Caco-2 (cell line): ENCODE data around the gene STX8. TPM values are rescaled to one million over a fixed set of nuclear protein-coding genes. Genes with fewer than 3 reads are reported as not detected.

ENCODE experiments used
- BruUV-seq: library from RNA; stranded (reverse); fragments of 400-500 nt; replicated peaks from 2 replicates; lab custom pipeline; 2021; lab: Mats Ljungman, UMichigan
- CTCF ChIA-PET: fragments of 300-600 bp; sonication (Branson Sonifier 250); formaldehyde crosslinking; loops from one replicate; lab custom pipeline; 2022; ENCODE audit warnings: antibody characterized with exemption; lab: Charles Lee
- POLR2A ChIA-PET: fragments of 300-600 bp; sonication (Branson Sonifier 250); formaldehyde crosslinking; loops from one replicate; lab custom pipeline; 2022; ENCODE audit warnings: antibody characterized with exemption; lab: Charles Lee
- DNase-seq, 2 experiments: peaks; one replicate each; pipeline versions ENCODE4 v3.0.0 to v3.0.0-alpha.2; 2020 to 2022
- H3K27me3 ChIP-seq: replicated peaks from 2 replicates; pipeline ENCODE4 v1.6.0; 2011; ENCODE audit warnings: low read length; ENCODE audit not compliant: control insufficient read depth, insufficient read depth
- H3K36me3 ChIP-seq: 2 replicates; pipeline ENCODE4 v1.5.1; 2011; ENCODE audit warnings: low read length; ENCODE audit not compliant: control insufficient read depth, insufficient read depth
- H3K4me1 ChIP-seq: fragments of 250-450 bp; sonication (Bioruptor Pico); 2 replicates; pipeline ENCODE4 v1.5.1; 2020; ENCODE audit warnings: mild to moderate bottlenecking
- H3K4me3 ChIP-seq: 2 replicates; pipeline ENCODE4 v1.5.1; 2011; ENCODE audit warnings: low read depth, mild to moderate bottlenecking, control low read depth, low read length
- H3K9me3 ChIP-seq: fragments of 250-450 bp; sonication (Bioruptor Pico); 2 replicates; pipeline ENCODE4 v1.5.1; 2020; ENCODE audit warnings: mild to moderate bottlenecking, moderate library complexity
- H3K27ac Mint-ChIP-seq: one replicate; pipeline ENCODE4 v1.8.0; 2022; ENCODE audit warnings: mixed read lengths; ENCODE audit not compliant: unreplicated experiment
- H3K27me3 Mint-ChIP-seq: one replicate; pipeline ENCODE4 v1.8.0; 2022; ENCODE audit warnings: mixed read lengths; ENCODE audit not compliant: insufficient read depth, unreplicated experiment
- H3K36me3 Mint-ChIP-seq: one replicate; pipeline ENCODE4 v1.8.0; 2022; ENCODE audit warnings: mild to moderate bottlenecking, mixed read lengths; ENCODE audit not compliant: insufficient read depth, unreplicated experiment
- H3K4me1 Mint-ChIP-seq: one replicate; pipeline ENCODE4 v1.8.0; 2022; ENCODE audit warnings: low read depth, mixed read lengths; ENCODE audit not compliant: unreplicated experiment
- H3K4me3 Mint-ChIP-seq: one replicate; pipeline ENCODE4 v1.8.0; 2022; ENCODE audit warnings: mild to moderate bottlenecking, moderate library complexity, mixed read lengths; ENCODE audit not compliant: unreplicated experiment
- H3K9me3 Mint-ChIP-seq: one replicate; pipeline ENCODE4 v1.8.0; 2022; ENCODE audit warnings: mixed read lengths; ENCODE audit not compliant: unreplicated experiment
- CTCF ChIP-seq, 2 experiments: fragments of 200-600 bp in 1 of 2; IDR thresholded peaks; 1 replicate in 1 of 2; 2 replicates in 1 of 2; pipeline versions ENCODE4 v1.5.1 to v1.8.0; 2011 to 2022; ENCODE audit warnings: antibody characterized with exemption in 1 of 2, control low read depth in 1 of 2, inconsistent platforms in 1 of 2, low read depth in 1 of 2, low read length in 1 of 2, mild to moderate bottlenecking in 1 of 2, moderate library complexity in 1 of 2; ENCODE audit not compliant: insufficient read depth in 1 of 2, severe bottlenecking in 1 of 2, unreplicated experiment in 1 of 2
- intact Hi-C: fragments of 100-400 bp; cut with micrococcal nuclease; formaldehyde crosslinking; loops from one replicate; pipeline ENCODE4 v1.10.0; 2022; ENCODE audit not compliant: unreplicated experiment
- total RNA-seq: library from RNA; stranded (reverse); gene quantifications from 2 replicates; pipeline ENCODE4 v1.2.3, GENCODE V29; 2022

Gene STX8
- total RNA-seq, 1 experiment from 2014 or later, result 22.6 TPM

- no peak overlapping the region for H3K27ac Mint-ChIP-seq
- Histone ChIP-seq H3K36me3 (no peaks in the 10 kb centered on the region), H3K4me3 (no peak overlapping the region), H3K27me3 (no peaks in the 10 kb centered on the region), H3K9me3 (no peaks in the 10 kb centered on the region), H3K4me1 (0 out of 2 replicates have a peak, but pooled peaks cover 4% of the 10 kb centered on the region)
- H3K9me3 Mint-ChIP-seq, result no peaks in the 10 kb centered on the region
- no peak for TF ChIP-seq CTCF (IDR thresholded peaks at IDR 0.05; ENCODE audit: insufficient read depth in 1 of 2, low read depth in 1 of 2, low read length in 1 of 2, severe bottlenecking in 1 of 2, unreplicated experiment in 1 of 2)
- no peaks in the 10 kb centered on the region for H3K36me3 Mint-ChIP-seq
- ChIA-PET CTCF (no interaction called here), POLR2A (no interaction called here)
- H3K4me1 Mint-ChIP-seq, result no peaks in the 10 kb centered on the region
- H3K27me3 Mint-ChIP-seq, result peaks cover 2% of the 10 kb centered on the region
- H3K4me3 Mint-ChIP-seq, result no peak overlapping the region
- intact Hi-C loops, result loop anchor here (5.0 kb wide), 1 partner anchor 87 kb away; no protein-coding TSS in a partner anchor
- BruUV-seq, result no TSS peak
- DNase-seq, result no peak
These were observed 369.9 kb downstream of the STX8 start for GRCh38 chr17:9205520-9206409.

GRCh38 chr17:9204637-9205329 lies 370.8 kb downstream of the STX8 start:
- H3K36me3 ChIP-seq, result no peaks in the 10 kb centered on the region
- TF ChIP-seq CTCF (IDR thresholded peaks at IDR 0.05; ENCODE audit: insufficient read depth in 1 of 2, low read depth in 1 of 2, low read length in 1 of 2, severe bottlenecking in 1 of 2, unreplicated experiment in 1 of 2), result no peak
- DNase-seq, result no peak
- no peaks in the 10 kb centered on the region for H3K36me3 Mint-ChIP-seq
- POLR2A ChIA-PET, result no interaction called here
- H3K4me1 ChIP-seq, result 0 out of 2 replicates have a peak, but pooled peaks cover 4% of the 10 kb centered on the region
- H3K9me3 Mint-ChIP-seq, result no peaks in the 10 kb centered on the region
- no peaks in the 10 kb centered on the region for H3K4me1 Mint-ChIP-seq
- H3K27me3 ChIP-seq, result no peaks in the 10 kb centered on the region
- no peak overlapping the region for H3K4me3 ChIP-seq
- CTCF ChIA-PET, result no interaction called here
- intact Hi-C loops, result loop anchor here (5.0 kb wide), 1 partner anchor 88 kb away; no protein-coding TSS in a partner anchor
- no peak overlapping the region for H3K4me3 Mint-ChIP-seq
- no peak overlapping the region for H3K27ac Mint-ChIP-seq
- H3K9me3 ChIP-seq, result no peaks in the 10 kb centered on the region
- peaks cover 2% of the 10 kb centered on the region for H3K27me3 Mint-ChIP-seq
- BruUV-seq, result no TSS peak

GRCh38 chr17:9203771-9204425 lies 371.7 kb downstream of the STX8 start:
- Histone ChIP-seq H3K27me3 (no peaks in the 10 kb centered on the region), H3K4me1 (0 out of 2 replicates have a peak, but pooled peaks cover 4% of the 10 kb centered on the region), H3K36me3 (no peaks in the 10 kb centered on the region), H3K9me3 (no peaks in the 10 kb centered on the region), H3K4me3 (no peak overlapping the region)
- BruUV-seq, result no TSS peak
- Mint-ChIP-seq H3K27me3 (peaks cover 2% of the 10 kb centered on the region), H3K4me3 (no peak overlapping the region), H3K4me1 (no peaks in the 10 kb centered on the region), H3K9me3 (no peaks in the 10 kb centered on the region), H3K36me3 (no peaks in the 10 kb centered on the region), H3K27ac (no peak overlapping the region)
- DNase-seq, result no peak
- ChIA-PET POLR2A (no interaction called here), CTCF (no interaction called here)
- no peak for TF ChIP-seq CTCF (IDR thresholded peaks at IDR 0.05; ENCODE audit: insufficient read depth in 1 of 2, low read depth in 1 of 2, low read length in 1 of 2, severe bottlenecking in 1 of 2, unreplicated experiment in 1 of 2)
- intact Hi-C loops, result no loop called here
